ENCODE results near the gene PLGRKT.

- TF ChIP-seq CTCF (IDR thresholded peaks at IDR 0.05) = peak; percentile 18 to 49 (median 36)
- TF ChIP-seq POLR2A (IDR thresholded peaks at IDR 0.05) = no peak
These were observed 12.6 kb downstream of the PLGRKT start for GRCh38 chr9:5425006-5425628.
